Keratinocyte (primary cell): Measurements from ENCODE around the gene ECM2.

Source experiments
- CTCF ChIP-seq, 3 experiments: IDR thresholded peaks in 1 of 3; conservative IDR thresholded peaks in 1 of 3; optimal IDR thresholded peaks in 1 of 3; 2 replicates in 2 of 3; 3 replicates in 1 of 3; pipeline versions ENCODE3 to v1.5.1; 2011; ENCODE audit warnings: low read length in 3 of 3, mild to moderate bottlenecking in 3 of 3, moderate library complexity in 2 of 3, control low read depth in 1 of 3, inconsistent platforms in 1 of 3; ENCODE audit not compliant: insufficient read depth in 2 of 3; ENCODE audit errors: extremely low read depth in 1 of 3
- EZH2 ChIP-seq: IDR thresholded peaks from one replicate; pipeline ENCODE4 v1.6.1; 2012; ENCODE audit warnings: inconsistent platforms, mild to moderate bottlenecking, low read length, moderate library complexity

- TF ChIP-seq EZH2 (no peak), CTCF (optimal IDR thresholded peaks at IDR 0.05 in 1 of 3, IDR thresholded peaks at IDR 0.05 in 1 of 3, conservative IDR thresholded peaks at IDR 0.05 in 1 of 3; ENCODE audit: extremely low read depth in 1 of 3, insufficient read depth in 2 of 3, low read length in 3 of 3) (no peak)
Observed at GRCh38 chr9:92561374-92562330, 25.9 kb upstream of the ECM2 start.
